ENCODE data around the gene ANKMY2.
"Not testable (repeated sequence)": the region's sequence is repeated elsewhere in the genome, so short reads cannot be mapped to it uniquely, and the experiment has no call there.

GRCh38 chr7:16659854-16660497 is 14.4 kb upstream of the ANKMY2 start:
- not testable (repeated sequence) for TF ChIP-seq CTCF, POLR2A, EP300 (IDR thresholded peaks at IDR 0.05)

Measured in ovary (tissue), 3 donors.